Caki2 (cell line): ENCODE data around the gene EDDM13. TPM values are rescaled to one million over a fixed set of nuclear protein-coding genes. Genes with fewer than 3 reads are reported as not detected.

Source experiments
- DNase-seq: peaks from one replicate; pipeline ENCODE4 v3.0.0-alpha.2; 2015; ENCODE audit warnings: low read depth
- in situ Hi-C: cut with HindIII; loops from 2 replicates; pipeline ENCODE4 v1.10.0; 2016; ENCODE audit warnings: low sequenced_read_pairs, low pct_unique_long_range_greater_than_20kb, mixed read lengths
- total RNA-seq: library from RNA; depleted of rRNA; stranded (reverse); fragments of >200 nt; shearing (Covaris generic); gene quantifications from 2 replicates; pipeline ENCODE4 v1.2.3, GENCODE V29; 2014; ENCODE audit warnings: low replicate concordance; rRNA removed

EDDM13 gene
- total RNA-seq, 1 experiment from 2014 or later, result not detected

- in situ Hi-C loops, result no loop called here
- no peak for DNase-seq
Measured at GRCh38 chr19:56355517-56355916, 83.0 kb downstream of the EDDM13 start.

- in situ Hi-C loops, result no loop called here
- no peak for DNase-seq
Measured at GRCh38 chr19:56356944-56357343, 84.4 kb downstream of the EDDM13 start.

Other genes starting within 250 kb of the EDDM13 start
- 63.4 and 64.2 TPM in 2 replicates for gene ZNF787, start 151.5 kb upstream of the EDDM13 start, total RNA-seq
- 30.9 and 31.3 TPM in 2 replicates for gene ZNF444, start 131.5 kb upstream of the EDDM13 start, total RNA-seq
- gene GALP, start 96.7 kb upstream of the EDDM13 start, total RNA-seq, result not detected in 2 replicates
- not detected in 2 replicates for gene ZSCAN5B, start 75.0 kb upstream of the EDDM13 start, total RNA-seq
- gene ZSCAN5C, start 70.5 kb upstream of the EDDM13 start, total RNA-seq, result not detected in 2 replicates
- gene ZSCAN5A, start 42.1 kb downstream of the EDDM13 start, total RNA-seq, result 3.2 and 5.6 TPM in 2 replicates
- gene ZNF582, start 120.8 kb downstream of the EDDM13 start, total RNA-seq, result 0.51 TPM in 1 of 2 replicates, not detected in the other
- gene ZNF583, start 131.6 kb downstream of the EDDM13 start, total RNA-seq, result 0.52 and 1.6 TPM in 2 replicates
- not detected in 2 replicates for gene ZNF667, start 204.6 kb downstream of the EDDM13 start, total RNA-seq
- gene ZNF471, start 235.1 kb downstream of the EDDM13 start, total RNA-seq, result not detected in 2 replicates